Progenitor cell of endocrine pancreas (in vitro differentiated cells): ENCODE data around the gene OPHN1. TPM values are rescaled to one million over a fixed set of nuclear protein-coding genes. Genes with fewer than 3 reads are reported as not detected.
A peak's percentile ranks its signal among the peaks of the same experiment; 100 is the strongest.

Experiments used
- DNase-seq: peaks from one replicate; pipeline ENCODE4 v3.0.0; 2021; ENCODE audit warnings: low spot score; ENCODE audit not compliant: unreplicated experiment
- H3K27ac Mint-ChIP-seq: 2 replicates; pipeline ENCODE4 v1.8.0; 2021; ENCODE audit warnings: mild to moderate bottlenecking, moderate library complexity, mixed read lengths
- H3K27me3 Mint-ChIP-seq: 2 replicates; pipeline ENCODE4 v1.8.0; 2021; ENCODE audit warnings: mixed read lengths
- H3K36me3 Mint-ChIP-seq: 2 replicates; pipeline ENCODE4 v1.8.0; 2022; ENCODE audit warnings: mixed read lengths; ENCODE audit not compliant: insufficient read depth
- H3K4me1 Mint-ChIP-seq: 2 replicates; pipeline ENCODE4 v1.8.0; 2021; ENCODE audit warnings: low read depth, mixed read lengths
- H3K4me3 Mint-ChIP-seq: 2 replicates; pipeline ENCODE4 v1.8.0; 2021; ENCODE audit warnings: low read depth, mild to moderate bottlenecking, moderate library complexity, mixed read lengths
- H3K9me3 Mint-ChIP-seq: 2 replicates; pipeline ENCODE4 v1.8.0; 2021; ENCODE audit warnings: low read depth, mixed read lengths
- long read RNA-seq: library from polyadenylated mRNA; unstranded; transcript quantifications from one replicate; pipeline ENCODE4 v2.0.0, GENCODE V29; 2020
- total RNA-seq: library from RNA; stranded (reverse); gene quantifications from 2 replicates; pipeline ENCODE4 v1.2.1, GENCODE V29; 2021
- TF ChIP-seq, protein P1 (sequence below): fragments of 200-600 bp; sonication (generic); IDR thresholded peaks from one replicate; pipeline ENCODE4 v1.5.0; 2021; ENCODE audit warnings: antibody characterized with exemption, mild to moderate bottlenecking; ENCODE audit not compliant: unreplicated experiment

OPHN1 gene, protein sequence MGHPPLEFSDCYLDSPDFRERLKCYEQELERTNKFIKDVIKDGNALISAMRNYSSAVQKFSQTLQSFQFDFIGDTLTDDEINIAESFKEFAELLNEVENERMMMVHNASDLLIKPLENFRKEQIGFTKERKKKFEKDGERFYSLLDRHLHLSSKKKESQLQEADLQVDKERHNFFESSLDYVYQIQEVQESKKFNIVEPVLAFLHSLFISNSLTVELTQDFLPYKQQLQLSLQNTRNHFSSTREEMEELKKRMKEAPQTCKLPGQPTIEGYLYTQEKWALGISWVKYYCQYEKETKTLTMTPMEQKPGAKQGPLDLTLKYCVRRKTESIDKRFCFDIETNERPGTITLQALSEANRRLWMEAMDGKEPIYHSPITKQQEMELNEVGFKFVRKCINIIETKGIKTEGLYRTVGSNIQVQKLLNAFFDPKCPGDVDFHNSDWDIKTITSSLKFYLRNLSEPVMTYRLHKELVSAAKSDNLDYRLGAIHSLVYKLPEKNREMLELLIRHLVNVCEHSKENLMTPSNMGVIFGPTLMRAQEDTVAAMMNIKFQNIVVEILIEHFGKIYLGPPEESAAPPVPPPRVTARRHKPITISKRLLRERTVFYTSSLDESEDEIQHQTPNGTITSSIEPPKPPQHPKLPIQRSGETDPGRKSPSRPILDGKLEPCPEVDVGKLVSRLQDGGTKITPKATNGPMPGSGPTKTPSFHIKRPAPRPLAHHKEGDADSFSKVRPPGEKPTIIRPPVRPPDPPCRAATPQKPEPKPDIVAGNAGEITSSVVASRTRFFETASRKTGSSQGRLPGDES
- 6.5 and 7.2 TPM in 2 replicates for total RNA-seq
- long read RNA-seq, partial matches to known transcripts, result 2 of 7 reads
- long read RNA-seq, other reads (novel, unspliced or antisense), result 5 of 7 reads

DNA sequence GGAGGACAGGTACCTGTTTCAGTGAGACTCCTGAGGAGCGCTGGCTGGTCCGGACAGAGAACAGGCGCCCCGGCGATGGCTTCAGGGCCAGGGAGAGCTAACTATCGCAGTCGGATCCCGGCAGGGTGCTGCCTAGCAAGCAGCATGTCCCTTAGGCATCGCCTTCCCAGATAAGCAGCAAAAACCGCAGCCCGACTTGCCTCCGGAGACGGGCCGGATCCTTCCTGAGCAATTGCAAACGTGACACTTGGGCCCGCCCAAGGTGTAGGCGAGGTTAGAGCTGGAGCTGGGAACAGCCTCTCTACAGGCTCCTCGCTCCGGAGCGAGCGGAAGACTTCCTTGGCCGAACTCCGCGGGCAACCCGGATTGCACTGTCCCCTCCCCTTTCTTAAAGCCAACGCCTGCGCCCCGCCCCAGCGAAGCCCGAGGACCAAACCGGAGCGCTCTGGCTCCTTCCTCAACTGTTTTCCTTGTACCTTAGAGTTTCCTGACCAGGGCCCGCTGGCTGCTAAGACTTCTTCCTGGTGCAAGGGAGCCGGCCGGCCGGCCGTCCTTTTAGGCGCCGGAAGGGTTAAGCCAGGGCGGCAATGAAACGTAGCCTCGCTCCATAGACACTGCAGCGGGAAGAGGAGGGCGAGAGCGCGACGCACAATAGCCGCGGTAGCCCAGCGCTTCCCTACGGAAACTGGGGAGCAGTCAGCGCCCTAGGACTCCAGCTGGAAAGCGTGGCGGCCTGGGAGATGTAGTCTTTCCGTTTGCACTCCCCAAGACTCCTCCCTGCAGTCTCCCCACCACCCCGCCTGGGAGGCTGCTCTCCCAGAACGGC lies at the start of gene OPHN1:
OPHN1 (minus strand) TSS at position 341 of the 826 bp plus-strand sequence. CDS start 475 bp downstream, outside the sequence.
- peak within 1 kb of the TSS; percentile 97 for H3K27ac Mint-ChIP-seq
- peaks cover 10% of the 10 kb centered on the region for H3K9me3 Mint-ChIP-seq
- DNase-seq, result peak; percentile 33
- H3K27me3 Mint-ChIP-seq, result no peaks in the 10 kb centered on the region
- H3K4me1 Mint-ChIP-seq, result peaks cover 7% of the 10 kb centered on the region
- H3K4me3 Mint-ChIP-seq, result peak within 1 kb of the TSS; percentile 89
- H3K36me3 Mint-ChIP-seq, result peaks cover under 1% of the 10 kb centered on the region
- TF ChIP-seq, protein P1, sequence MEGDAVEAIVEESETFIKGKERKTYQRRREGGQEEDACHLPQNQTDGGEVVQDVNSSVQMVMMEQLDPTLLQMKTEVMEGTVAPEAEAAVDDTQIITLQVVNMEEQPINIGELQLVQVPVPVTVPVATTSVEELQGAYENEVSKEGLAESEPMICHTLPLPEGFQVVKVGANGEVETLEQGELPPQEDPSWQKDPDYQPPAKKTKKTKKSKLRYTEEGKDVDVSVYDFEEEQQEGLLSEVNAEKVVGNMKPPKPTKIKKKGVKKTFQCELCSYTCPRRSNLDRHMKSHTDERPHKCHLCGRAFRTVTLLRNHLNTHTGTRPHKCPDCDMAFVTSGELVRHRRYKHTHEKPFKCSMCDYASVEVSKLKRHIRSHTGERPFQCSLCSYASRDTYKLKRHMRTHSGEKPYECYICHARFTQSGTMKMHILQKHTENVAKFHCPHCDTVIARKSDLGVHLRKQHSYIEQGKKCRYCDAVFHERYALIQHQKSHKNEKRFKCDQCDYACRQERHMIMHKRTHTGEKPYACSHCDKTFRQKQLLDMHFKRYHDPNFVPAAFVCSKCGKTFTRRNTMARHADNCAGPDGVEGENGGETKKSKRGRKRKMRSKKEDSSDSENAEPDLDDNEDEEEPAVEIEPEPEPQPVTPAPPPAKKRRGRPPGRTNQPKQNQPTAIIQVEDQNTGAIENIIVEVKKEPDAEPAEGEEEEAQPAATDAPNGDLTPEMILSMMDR, result no peak

DNA sequence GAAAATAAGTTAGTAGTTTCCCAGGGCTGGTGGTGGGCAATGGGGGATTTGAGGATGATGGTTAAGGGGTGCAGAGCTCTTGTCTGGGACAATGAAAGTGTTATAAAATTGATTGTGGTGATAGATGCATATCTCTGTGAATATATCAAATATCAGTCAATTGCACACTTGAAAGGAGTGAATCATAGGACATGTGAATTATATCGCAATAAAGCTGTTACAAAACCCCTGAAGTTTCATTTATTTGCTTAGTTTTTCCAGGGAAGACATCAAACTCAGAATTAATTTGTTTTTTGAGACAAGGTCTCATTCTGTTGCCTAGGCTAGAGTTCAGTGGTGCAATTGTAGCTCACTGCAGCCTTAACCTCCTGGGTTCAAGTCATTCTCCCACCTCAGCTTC lies 47.7 kb upstream of the OPHN1 start:
- no peak for DNase-seq
- H3K36me3 Mint-ChIP-seq, result no peaks in the 10 kb centered on the region
- no peaks in the 10 kb centered on the region for H3K27me3 Mint-ChIP-seq
- no peaks in the 10 kb centered on the region for H3K4me1 Mint-ChIP-seq
- no peak overlapping the region for H3K4me3 Mint-ChIP-seq
- H3K9me3 Mint-ChIP-seq, result peaks cover 10% of the 10 kb centered on the region
- H3K27ac Mint-ChIP-seq, result no peak overlapping the region
- TF ChIP-seq, protein P1, result no peak

DNA sequence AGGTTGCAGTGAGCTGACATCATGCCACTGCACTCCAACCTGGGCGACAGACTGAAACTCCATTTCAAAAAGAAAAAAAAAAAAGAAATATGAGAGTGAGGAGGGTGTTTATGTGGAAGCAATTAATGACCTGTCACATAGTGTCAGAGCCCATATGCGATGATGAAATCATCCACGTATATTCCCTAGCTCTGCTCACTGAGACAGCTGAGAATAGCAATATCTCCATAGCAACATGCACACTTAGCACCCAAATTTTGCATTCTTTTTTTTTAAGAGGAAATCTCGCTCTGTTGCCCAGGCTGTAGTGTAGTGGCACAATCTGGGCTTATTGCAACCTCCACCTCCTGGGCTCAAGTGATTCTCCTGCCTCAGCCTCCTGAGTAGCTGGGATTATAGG lies 31.5 kb upstream of the OPHN1 start:
- H3K27me3 Mint-ChIP-seq, result no peaks in the 10 kb centered on the region
- H3K4me1 Mint-ChIP-seq, result no peaks in the 10 kb centered on the region
- H3K36me3 Mint-ChIP-seq, result no peaks in the 10 kb centered on the region
- no peak overlapping the region for H3K27ac Mint-ChIP-seq
- TF ChIP-seq, protein P1, result no peak
- DNase-seq, result no peak
- peaks cover 10% of the 10 kb centered on the region for H3K9me3 Mint-ChIP-seq
- no peak overlapping the region for H3K4me3 Mint-ChIP-seq

DNA sequence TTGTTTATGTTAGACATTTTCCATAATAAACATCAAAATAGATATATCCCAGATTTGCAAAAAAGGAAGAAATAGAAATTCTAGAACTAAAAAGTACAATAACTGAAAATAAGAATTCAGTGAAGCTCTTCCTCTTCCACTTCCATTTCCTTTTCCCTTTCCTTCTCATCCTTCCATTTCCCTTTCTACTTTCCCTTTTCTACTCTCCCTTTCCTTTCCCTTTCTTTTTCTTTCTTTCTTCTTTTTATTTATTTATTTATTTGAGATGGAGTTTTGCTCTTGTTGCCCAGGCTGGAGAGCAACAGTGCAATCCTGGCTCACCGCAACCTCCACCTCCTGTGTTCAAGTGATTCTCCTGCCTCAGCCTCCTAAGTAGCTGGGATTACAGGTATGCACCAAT lies 30.6 kb upstream of the OPHN1 start:
- no peak overlapping the region for H3K4me3 Mint-ChIP-seq
- H3K36me3 Mint-ChIP-seq, result no peaks in the 10 kb centered on the region
- peaks cover 10% of the 10 kb centered on the region for H3K9me3 Mint-ChIP-seq
- H3K4me1 Mint-ChIP-seq, result no peaks in the 10 kb centered on the region
- TF ChIP-seq, protein P1, result no peak
- no peaks in the 10 kb centered on the region for H3K27me3 Mint-ChIP-seq
- H3K27ac Mint-ChIP-seq, result no peak overlapping the region
- no peak for DNase-seq

DNA sequence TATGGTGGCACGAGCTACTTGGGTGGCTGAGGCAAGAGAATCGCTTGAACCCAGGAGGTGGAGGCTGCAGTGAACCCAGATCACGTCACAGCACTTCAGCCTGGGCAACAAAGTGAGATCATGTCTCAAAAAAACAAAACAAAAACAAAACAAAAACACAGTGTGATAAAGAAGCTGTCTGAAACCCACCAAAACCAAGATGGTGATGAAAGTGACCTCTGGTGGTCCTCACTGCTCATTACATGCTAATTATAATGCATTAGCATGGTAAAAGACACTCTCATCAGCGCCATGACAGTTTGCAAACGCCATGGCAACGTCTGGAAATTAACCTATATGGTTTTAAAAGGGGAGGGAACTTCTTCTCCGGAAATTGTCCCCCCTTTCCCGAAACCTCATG lies 29.4 kb upstream of the OPHN1 start:
- H3K27ac Mint-ChIP-seq, result no peak overlapping the region
- no peaks in the 10 kb centered on the region for H3K36me3 Mint-ChIP-seq
- H3K27me3 Mint-ChIP-seq, result no peaks in the 10 kb centered on the region
- no peak for DNase-seq
- TF ChIP-seq, protein P1, result peak; percentile 56
- H3K4me3 Mint-ChIP-seq, result no peak overlapping the region
- peaks cover 5% of the 10 kb centered on the region for H3K9me3 Mint-ChIP-seq
- H3K4me1 Mint-ChIP-seq, result no peaks in the 10 kb centered on the region
